ENCODE measurements around the gene ARL2BP.

The ARL2BP gene

GRCh38 chr16:57283959-57284208, 38.8 kb downstream of the ARL2BP start:
- no peak for DNase-seq
- no peak for TF ChIP-seq CTCF (IDR thresholded peaks at IDR 0.05; ENCODE audit: low read depth, low read length, missing control alignments)
- Histone ChIP-seq H3K27me3 (replicated peaks) (peaks cover 15% of the 10 kb centered on the region), H3K36me3 (replicated peaks) (no peaks in the 10 kb centered on the region), H3K27ac (no peak overlapping the region), H3K4me3 (ENCODE audit: low read depth, low read length) (no peak overlapping the region)
- in situ Hi-C loops (cut with HindIII; ENCODE audit: low pct_ligation_motif_present, low sequenced_read_pairs): no loop called here

- no peaks in the 10 kb centered on the region for H3K36me3 ChIP-seq (replicated peaks)
- in situ Hi-C loops (cut with HindIII; ENCODE audit: low pct_ligation_motif_present, low sequenced_read_pairs): no loop called here
- no peak for TF ChIP-seq CTCF (IDR thresholded peaks at IDR 0.05; ENCODE audit: low read depth, low read length, missing control alignments)
- H3K27ac ChIP-seq: no peak within 1 kb of the TSS
- no peak for DNase-seq
- H3K27me3 ChIP-seq (replicated peaks): peaks cover 15% of the 10 kb centered on the region
- H3K4me3 ChIP-seq (ENCODE audit: low read depth, low read length): peak within 1 kb of the TSS; percentile 48
These were observed 39.3 kb downstream of the ARL2BP start, which contains the start of gene PLLP for GRCh38 chr16:57284209-57284951. PLLP (minus strand) TSS chr16:57284672; CDS start chr16:57284540, 132 bp downstream.

GRCh38 chr16:57284952-57285363, 39.9 kb downstream of the ARL2BP start:
- Histone ChIP-seq H3K27me3 (replicated peaks) (peaks cover 15% of the 10 kb centered on the region), H3K4me3 (ENCODE audit: low read depth, low read length) (peak overlapping the region; percentile 48), H3K27ac (no peak overlapping the region), H3K36me3 (replicated peaks) (no peaks in the 10 kb centered on the region)
- no peak for DNase-seq
- no peak for TF ChIP-seq CTCF (IDR thresholded peaks at IDR 0.05; ENCODE audit: low read depth, low read length, missing control alignments)
- in situ Hi-C loops (cut with HindIII; ENCODE audit: low pct_ligation_motif_present, low sequenced_read_pairs): no loop called here

GRCh38 chr16:57285379-57285778, 40.3 kb downstream of the ARL2BP start:
- peaks cover 15% of the 10 kb centered on the region for H3K27me3 ChIP-seq (replicated peaks)
- no peaks in the 10 kb centered on the region for H3K36me3 ChIP-seq (replicated peaks)
- H3K27ac ChIP-seq: no peak overlapping the region
- in situ Hi-C loops (cut with HindIII; ENCODE audit: low pct_ligation_motif_present, low sequenced_read_pairs): no loop called here
- no peak overlapping the region for H3K4me3 ChIP-seq (ENCODE audit: low read depth, low read length)
- TF ChIP-seq CTCF (IDR thresholded peaks at IDR 0.05; ENCODE audit: low read depth, low read length, missing control alignments): no peak
- no peak for DNase-seq

DNA sequence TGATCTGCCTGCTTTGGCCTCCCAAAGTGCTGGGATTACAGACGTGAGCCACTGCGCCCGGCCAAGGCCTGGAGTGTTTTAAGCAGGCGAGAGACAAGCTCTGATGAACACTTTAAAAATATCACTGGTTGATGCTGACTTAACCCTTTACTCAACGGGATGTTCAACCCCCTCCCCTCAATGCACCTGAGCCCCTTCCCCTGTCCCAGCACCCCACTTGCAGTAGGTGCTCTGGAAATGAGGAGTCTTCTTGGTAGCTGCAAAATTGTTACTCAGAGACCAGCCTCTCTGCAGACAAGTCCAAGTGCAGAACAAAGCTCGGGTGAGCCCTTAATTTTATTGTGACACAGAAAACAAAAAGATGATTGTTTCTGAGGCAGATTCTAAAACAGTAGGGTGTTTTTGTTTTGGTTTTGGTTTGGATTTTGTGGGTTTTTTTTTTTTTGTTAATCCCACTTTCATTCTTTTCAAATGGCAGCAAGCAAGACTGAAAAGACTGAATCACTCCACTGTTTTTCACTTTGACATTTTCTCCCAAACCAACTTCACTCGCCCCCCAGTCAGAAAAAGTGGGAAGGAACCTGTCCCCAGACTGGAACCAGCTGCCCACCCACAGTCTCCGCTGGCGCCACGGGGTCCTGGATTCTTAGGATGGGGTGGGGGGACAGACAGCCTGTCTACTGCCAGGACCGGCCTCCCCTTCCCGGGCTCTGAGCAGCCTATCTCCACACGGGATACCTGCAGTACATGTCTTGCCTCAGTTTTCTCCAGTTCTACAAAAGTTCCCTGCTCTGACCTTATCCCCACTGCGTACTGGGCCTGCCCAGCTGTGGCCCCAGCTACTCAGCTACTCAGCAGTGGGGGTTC, 44.6 kb downstream of the ARL2BP start:
- no peak overlapping the region for H3K4me3 ChIP-seq (ENCODE audit: low read depth, low read length)
- no peak overlapping the region for H3K27ac ChIP-seq
- no peaks in the 10 kb centered on the region for H3K27me3 ChIP-seq (replicated peaks)
- in situ Hi-C loops (cut with HindIII; ENCODE audit: low pct_ligation_motif_present, low sequenced_read_pairs): loop anchor here (10.0 kb wide), 1 partner anchor 125 kb away; no protein-coding TSS in a partner anchor
- no peaks in the 10 kb centered on the region for H3K36me3 ChIP-seq (replicated peaks)
- TF ChIP-seq CTCF (IDR thresholded peaks at IDR 0.05; ENCODE audit: low read depth, low read length, missing control alignments): no peak
- no peak for DNase-seq

Measured in brain microvascular endothelial cell (primary cell).